Lower lobe of right lung (tissue), 2 donors: Measurements from ENCODE around the gene TTLL10. TPM values are rescaled to one million over a fixed set of nuclear protein-coding genes. Genes with fewer than 3 reads are reported as not detected.

Source experiments
- ATAC-seq, 2 donors: fragments of 200-7000 bp; cut with Tn5 transposase; one replicate each; pipeline ENCODE4 v1.9.1; 2020 to 2022; ENCODE audit warnings: mild to moderate bottlenecking in 2 of 2, moderate library complexity in 2 of 2
- DNase-seq: peaks from one replicate; pipeline ENCODE4 v3.0.0-alpha.2; 2020
- H3K27ac ChIP-seq: fragments of 200-600 bp; one replicate; pipeline ENCODE4 v1.8.0; 2022
- H3K27me3 ChIP-seq: fragments of 200-600 bp; one replicate; pipeline ENCODE4 v1.8.0; 2022; ENCODE audit warnings: low read depth
- H3K36me3 ChIP-seq: fragments of 200-600 bp; one replicate; pipeline ENCODE4 v1.8.0; 2022; ENCODE audit warnings: mild to moderate bottlenecking
- H3K4me1 ChIP-seq: fragments of 200-600 bp; one replicate; pipeline ENCODE4 v1.8.0; 2022
- H3K4me3 ChIP-seq: fragments of 200-600 bp; one replicate; pipeline ENCODE4 v1.8.0; 2022; ENCODE audit warnings: mild to moderate bottlenecking
- H3K9me3 ChIP-seq: fragments of 200-600 bp; one replicate; pipeline ENCODE4 v1.8.0; 2022
- CTCF ChIP-seq: fragments of 200-600 bp; IDR thresholded peaks from one replicate; pipeline ENCODE4 v1.8.0; 2022; ENCODE audit warnings: antibody characterized with exemption, mild to moderate bottlenecking
- intact Hi-C: fragments of 100-400 bp; cut with DNase I; formaldehyde crosslinking; loops from one replicate; pipeline ENCODE4 v1.11.0; 2022
- total RNA-seq: library from RNA; stranded (reverse); fragmentation: NEBNext Ultra II Directional; extraction: Animal tissue kit (Norgen Biotek cat#: 25700); gene quantifications from one replicate; pipeline ENCODE4 v1.2.1, GENCODE V29; 2021
- donor health status: DM: no; HTN: yes; CAD: no; lungs with severe emphysema.

TTLL10 gene
- total RNA-seq, 1 donor from 2014 or later = 6.6 TPM

- intact Hi-C loops = no loop called here
Measured at GRCh38 chr1:1157914-1158710, 15.6 kb upstream of the TTLL10 start.

GRCh38 chr1:1160281-1160930, 13.3 kb upstream of the TTLL10 start:
- H3K27ac ChIP-seq = no peak overlapping the region
- intact Hi-C loops = no loop called here
- TF ChIP-seq CTCF = no peak
- ATAC-seq = no peak
- H3K4me1 ChIP-seq = peaks cover 12% of the 10 kb centered on the region
- DNase-seq = no peak
- no peaks in the 10 kb centered on the region for H3K36me3 ChIP-seq
- no peak overlapping the region for H3K4me3 ChIP-seq
- H3K27me3 ChIP-seq = peaks cover 4% of the 10 kb centered on the region
- no peaks in the 10 kb centered on the region for H3K9me3 ChIP-seq

More at GRCh38 chr1:1157914-1158710, 15.6 kb upstream of the TTLL10 start:
- peaks cover 12% of the 10 kb centered on the region for H3K4me1 ChIP-seq
- peaks cover under 1% of the 10 kb centered on the region for H3K27me3 ChIP-seq
- H3K4me3 ChIP-seq = peak overlapping the region; percentile 73
- H3K27ac ChIP-seq = peak overlapping the region; percentile 97
- H3K36me3 ChIP-seq = no peaks in the 10 kb centered on the region
- no peaks in the 10 kb centered on the region for H3K9me3 ChIP-seq
- ATAC-seq = peak; percentile 60 to 67
- no peak for TF ChIP-seq CTCF
- peak; percentile 77 for DNase-seq

- Histone ChIP-seq H3K4me3 (no peak overlapping the region), H3K9me3 (no peaks in the 10 kb centered on the region), H3K36me3 (no peaks in the 10 kb centered on the region), H3K27me3 (peaks cover 4% of the 10 kb centered on the region), H3K27ac (no peak overlapping the region), H3K4me1 (peaks cover 14% of the 10 kb centered on the region)
- ATAC-seq = no peak
- TF ChIP-seq CTCF = no peak
- intact Hi-C loops = no loop called here
- DNase-seq = no peak
Measured at GRCh38 chr1:1161078-1161682, 12.5 kb upstream of the TTLL10 start.

- peaks cover 4% of the 10 kb centered on the region for H3K27me3 ChIP-seq
- no peak overlapping the region for H3K27ac ChIP-seq
- no peaks in the 10 kb centered on the region for H3K9me3 ChIP-seq
- no peak for DNase-seq
- no peak overlapping the region for H3K4me3 ChIP-seq
- H3K4me1 ChIP-seq = peaks cover 17% of the 10 kb centered on the region
- TF ChIP-seq CTCF = no peak
- intact Hi-C loops = no loop called here
- no peak for ATAC-seq
- no peaks in the 10 kb centered on the region for H3K36me3 ChIP-seq
Measured at GRCh38 chr1:1161683-1162079, 12.0 kb upstream of the TTLL10 start.

GRCh38 chr1:1162597-1163537, 10.8 kb upstream of the TTLL10 start:
- H3K27me3 ChIP-seq = peaks cover 6% of the 10 kb centered on the region

More at GRCh38 chr1:1162597-1163537, 10.8 kb upstream of the TTLL10 start:
- Histone ChIP-seq H3K36me3 (no peaks in the 10 kb centered on the region), H3K9me3 (no peaks in the 10 kb centered on the region), H3K4me3 (peak overlapping the region; percentile 54), H3K27ac (peak overlapping the region; percentile 77), H3K4me1 (peaks cover 21% of the 10 kb centered on the region)
- no peak for TF ChIP-seq CTCF
- peak; percentile 91 for DNase-seq
- intact Hi-C loops = no loop called here
- peak; percentile 86 to 89 for ATAC-seq
